ENCODE results near the gene KMO. TPM values are rescaled to one million over a fixed set of nuclear protein-coding genes. Genes with fewer than 3 reads are reported as not detected.

KMO gene
- total RNA-seq: 0.17 and 0.27 TPM in 2 replicates

GRCh38 chr1:241532162-241532531, at the start of gene KMO:
Gene KMO (plus strand): TSS chr1:241532378. CDS start chr1:241532445, 67 bp downstream.
- DNase-seq (ENCODE audit: low read depth): no peak
- H3K4me3 ChIP-seq (ENCODE audit: low read depth, low read length): peak within 1 kb of the TSS; percentile 36
- no peaks in the 10 kb centered on the region for H3K27me3 ChIP-seq (ENCODE audit: control insufficient read depth, insufficient read depth, low read length)
- no peak for TF ChIP-seq CTCF (IDR thresholded peaks at IDR 0.05; ENCODE audit: insufficient read depth, low read length, poor library complexity, severe bottlenecking)
- no peaks in the 10 kb centered on the region for H3K36me3 ChIP-seq (ENCODE audit: control insufficient read depth, insufficient read depth, low read length)

- Histone ChIP-seq H3K36me3 (ENCODE audit: control insufficient read depth, insufficient read depth, low read length) (no peaks in the 10 kb centered on the region), H3K27me3 (ENCODE audit: control insufficient read depth, insufficient read depth, low read length) (no peaks in the 10 kb centered on the region), H3K4me3 (ENCODE audit: low read depth, low read length) (no peak overlapping the region)
- TF ChIP-seq CTCF (IDR thresholded peaks at IDR 0.05; ENCODE audit: insufficient read depth, low read length, poor library complexity, severe bottlenecking): no peak
- DNase-seq (ENCODE audit: low read depth): peak; percentile 12
Observed at GRCh38 chr1:241482761-241483250, 49.4 kb upstream of the KMO start.

- DNase-seq (ENCODE audit: low read depth): no peak
- TF ChIP-seq CTCF (IDR thresholded peaks at IDR 0.05; ENCODE audit: insufficient read depth, low read length, poor library complexity, severe bottlenecking): no peak
Observed at GRCh38 chr1:241485145-241485544, 47.0 kb upstream of the KMO start.

GRCh38 chr1:241485554-241485992, 46.6 kb upstream of the KMO start:
- Histone ChIP-seq H3K36me3 (ENCODE audit: control insufficient read depth, insufficient read depth, low read length) (no peaks in the 10 kb centered on the region), H3K4me3 (ENCODE audit: low read depth, low read length) (no peak overlapping the region), H3K27me3 (ENCODE audit: control insufficient read depth, insufficient read depth, low read length) (no peaks in the 10 kb centered on the region)
- peak; percentile 34 for TF ChIP-seq CTCF (IDR thresholded peaks at IDR 0.05; ENCODE audit: insufficient read depth, low read length, poor library complexity, severe bottlenecking)
- DNase-seq (ENCODE audit: low read depth): no peak

More at GRCh38 chr1:241485145-241485544, 47.0 kb upstream of the KMO start:
- Histone ChIP-seq H3K36me3 (ENCODE audit: control insufficient read depth, insufficient read depth, low read length) (no peaks in the 10 kb centered on the region), H3K27me3 (ENCODE audit: control insufficient read depth, insufficient read depth, low read length) (no peaks in the 10 kb centered on the region), H3K4me3 (ENCODE audit: low read depth, low read length) (no peak overlapping the region)

- no peak for TF ChIP-seq CTCF (IDR thresholded peaks at IDR 0.05; ENCODE audit: insufficient read depth, low read length, poor library complexity, severe bottlenecking)
- no peaks in the 10 kb centered on the region for H3K27me3 ChIP-seq (ENCODE audit: control insufficient read depth, insufficient read depth, low read length)
- DNase-seq (ENCODE audit: low read depth): no peak
- H3K4me3 ChIP-seq (ENCODE audit: low read depth, low read length): no peak overlapping the region
- H3K36me3 ChIP-seq (ENCODE audit: control insufficient read depth, insufficient read depth, low read length): no peaks in the 10 kb centered on the region
Observed at GRCh38 chr1:241488739-241489138, 43.4 kb upstream of the KMO start.

- no peaks in the 10 kb centered on the region for H3K27me3 ChIP-seq (ENCODE audit: control insufficient read depth, insufficient read depth, low read length)
- H3K4me3 ChIP-seq (ENCODE audit: low read depth, low read length): no peak overlapping the region
- DNase-seq (ENCODE audit: low read depth): no peak
- H3K36me3 ChIP-seq (ENCODE audit: control insufficient read depth, insufficient read depth, low read length): no peaks in the 10 kb centered on the region
- no peak for TF ChIP-seq CTCF (IDR thresholded peaks at IDR 0.05; ENCODE audit: insufficient read depth, low read length, poor library complexity, severe bottlenecking)
Observed at GRCh38 chr1:241495741-241496140, 36.4 kb upstream of the KMO start.

Data from kidney epithelial cell (primary cell).